Activated CD8-positive, alpha-beta memory T cell treated with anti-CD3 and anti-CD28 coated beads, Interleukin-2, amount 50 U/mL, for 1 hour (primary cell): ENCODE results near the gene ZFYVE19.

Experiments used
- DNase-seq: peaks from one replicate; pipeline ENCODE4 v3.0.0-alpha.2; 2020; ENCODE audit errors: extremely low read depth

ZFYVE19 gene

GRCh38 chr15:40815042-40815698, 8.3 kb downstream of the ZFYVE19 start:
- no peak for DNase-seq

DNA sequence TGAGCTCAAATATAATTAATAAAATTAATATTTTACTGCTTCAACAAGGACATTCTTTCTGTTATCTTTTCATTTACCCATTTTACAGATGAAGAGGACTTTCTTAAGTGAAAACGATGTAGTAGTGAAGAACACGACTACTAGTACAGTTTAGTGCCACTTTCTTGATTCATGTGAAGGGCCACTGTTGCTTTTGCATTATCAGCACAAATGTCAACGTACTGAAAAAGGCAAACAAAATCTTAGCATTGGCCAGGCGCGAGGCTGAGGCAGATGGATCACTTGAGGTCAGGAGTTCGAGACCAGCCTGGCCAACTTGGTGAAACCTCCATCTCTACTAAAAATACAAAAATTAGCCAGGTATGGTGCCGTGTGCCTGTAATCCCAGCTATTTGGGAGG, 12.2 kb downstream of the ZFYVE19 start:
- no peak for DNase-seq

GRCh38 chr15:40821195-40821594, 14.3 kb downstream of the ZFYVE19 start:
- no peak for DNase-seq

GRCh38 chr15:40823572-40824343, 16.9 kb downstream of the ZFYVE19 start:
- DNase-seq: no peak

- DNase-seq: no peak
These were observed 19.0 kb downstream of the ZFYVE19 start for GRCh38 chr15:40825661-40826422.

- no peak for DNase-seq
These were observed 19.7 kb downstream of the ZFYVE19 start for GRCh38 chr15:40826423-40827075.

DNA sequence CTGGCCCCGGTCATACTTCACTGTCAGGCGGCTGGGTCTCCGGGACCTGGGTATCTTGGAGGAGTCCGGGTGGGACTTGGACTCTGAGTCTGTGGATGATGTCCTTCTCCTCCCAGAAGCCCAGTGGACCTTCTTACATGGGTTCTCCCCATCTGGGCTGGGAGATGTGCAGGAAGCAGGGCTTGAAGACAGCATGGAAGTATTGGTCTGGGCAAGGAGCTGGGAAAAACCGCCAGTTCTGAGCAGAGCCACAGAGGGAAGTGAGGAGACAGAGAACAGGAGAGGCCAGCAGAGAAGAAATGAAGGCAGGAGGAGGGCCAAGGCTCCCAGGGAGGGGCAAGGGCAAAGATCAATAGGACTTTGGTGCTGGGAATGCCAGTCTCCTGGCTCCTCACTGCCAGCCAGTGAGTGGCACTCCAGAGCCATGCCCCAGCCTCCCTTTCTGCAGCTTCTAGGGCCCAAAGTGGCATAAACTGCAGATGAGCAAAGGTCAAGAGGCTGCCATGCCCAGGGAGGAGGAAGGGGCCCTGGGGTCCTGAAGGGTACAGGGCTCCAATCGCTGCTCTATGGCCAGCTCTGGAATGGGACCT, 21.7 kb downstream of the ZFYVE19 start, which contains the start of gene PPP1R14D:
TSS of gene PPP1R14D (minus strand) at position 262 of the 590 bp plus-strand sequence. CDS start at position 195, 67 bp downstream.
- DNase-seq: no peak

- no peak for DNase-seq
These were observed 22.2 kb downstream of the ZFYVE19 start for GRCh38 chr15:40829115-40829514.

GRCh38 chr15:40830884-40831283, 24.0 kb downstream of the ZFYVE19 start:
- DNase-seq: no peak

GRCh38 chr15:40831861-40832260, 25.0 kb downstream of the ZFYVE19 start:
- DNase-seq: no peak

DNA sequence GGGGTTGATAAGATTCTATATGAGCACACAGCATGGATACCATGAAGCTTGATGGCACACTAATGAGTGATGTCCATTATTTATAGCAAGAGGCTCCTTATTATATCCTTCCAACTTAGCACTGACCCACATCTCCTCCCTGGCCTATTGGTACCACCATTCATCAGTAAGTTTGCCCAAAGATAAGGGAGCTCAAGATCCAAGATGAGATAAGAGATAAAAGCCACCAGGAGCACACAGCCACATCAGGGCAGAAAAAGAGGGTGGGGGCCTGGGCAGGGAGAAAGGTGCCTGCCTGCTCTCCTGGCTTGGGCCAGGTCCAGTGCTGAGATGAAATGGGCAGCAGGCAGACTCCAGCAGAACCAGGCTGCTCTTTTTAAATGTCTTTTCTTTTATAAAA, 26.0 kb downstream of the ZFYVE19 start:
- DNase-seq: no peak

- no peak for DNase-seq
These were observed 29.1 kb downstream of the ZFYVE19 start for GRCh38 chr15:40836020-40836419.

DNA sequence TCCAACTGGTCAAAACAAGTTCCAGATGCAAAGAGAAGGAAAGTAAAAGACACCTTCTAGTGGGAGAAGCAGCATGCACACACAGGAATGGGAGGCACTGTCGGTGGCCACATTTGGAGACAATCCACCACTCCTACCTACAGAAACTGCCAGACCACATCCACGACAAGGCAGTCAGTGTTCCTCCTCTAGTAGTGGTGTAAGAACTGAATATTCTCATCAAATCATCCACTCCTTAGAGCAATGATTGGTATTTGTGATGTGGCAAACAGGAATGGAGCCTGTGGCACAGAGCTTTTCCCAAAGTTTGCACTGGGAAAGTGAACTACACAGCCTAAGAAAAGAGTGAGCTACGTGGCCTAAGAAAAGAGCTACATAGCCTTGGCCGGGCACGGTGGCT, 31.9 kb downstream of the ZFYVE19 start:
- DNase-seq: no peak

GRCh38 chr15:40841741-40842140, 34.9 kb downstream of the ZFYVE19 start:
- DNase-seq: no peak

DNA sequence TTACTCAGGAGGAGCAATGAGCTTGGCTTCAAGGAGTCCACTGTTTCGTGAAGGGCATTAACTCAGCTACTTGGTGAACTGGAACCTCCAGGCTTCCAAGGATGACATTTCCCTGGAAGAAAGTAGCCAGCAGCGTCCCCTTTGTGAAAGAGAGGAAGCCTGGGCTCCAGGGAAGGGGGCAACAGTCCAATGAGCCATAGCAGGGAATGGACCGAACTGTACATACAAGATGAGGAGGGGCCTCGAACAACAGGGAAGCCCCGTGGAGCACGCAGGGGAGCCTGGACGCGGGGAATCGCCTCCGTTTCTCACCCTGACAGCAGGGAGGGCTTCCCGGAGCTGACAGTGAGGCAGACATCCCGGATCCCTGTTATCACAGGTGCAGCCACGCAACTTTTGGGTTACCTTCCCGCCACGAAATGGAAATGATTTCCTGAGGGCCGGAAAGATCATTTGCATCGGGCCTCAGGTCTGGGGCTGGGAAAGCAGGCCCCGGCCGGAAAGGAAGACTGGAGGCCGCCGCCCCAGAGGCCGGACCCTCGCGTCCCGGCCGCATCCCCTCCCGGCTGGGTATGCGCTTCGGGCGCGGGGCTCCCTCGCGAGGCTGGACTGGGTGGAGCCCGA, 36.5 kb downstream of the ZFYVE19 start:
- DNase-seq: no peak

DNA sequence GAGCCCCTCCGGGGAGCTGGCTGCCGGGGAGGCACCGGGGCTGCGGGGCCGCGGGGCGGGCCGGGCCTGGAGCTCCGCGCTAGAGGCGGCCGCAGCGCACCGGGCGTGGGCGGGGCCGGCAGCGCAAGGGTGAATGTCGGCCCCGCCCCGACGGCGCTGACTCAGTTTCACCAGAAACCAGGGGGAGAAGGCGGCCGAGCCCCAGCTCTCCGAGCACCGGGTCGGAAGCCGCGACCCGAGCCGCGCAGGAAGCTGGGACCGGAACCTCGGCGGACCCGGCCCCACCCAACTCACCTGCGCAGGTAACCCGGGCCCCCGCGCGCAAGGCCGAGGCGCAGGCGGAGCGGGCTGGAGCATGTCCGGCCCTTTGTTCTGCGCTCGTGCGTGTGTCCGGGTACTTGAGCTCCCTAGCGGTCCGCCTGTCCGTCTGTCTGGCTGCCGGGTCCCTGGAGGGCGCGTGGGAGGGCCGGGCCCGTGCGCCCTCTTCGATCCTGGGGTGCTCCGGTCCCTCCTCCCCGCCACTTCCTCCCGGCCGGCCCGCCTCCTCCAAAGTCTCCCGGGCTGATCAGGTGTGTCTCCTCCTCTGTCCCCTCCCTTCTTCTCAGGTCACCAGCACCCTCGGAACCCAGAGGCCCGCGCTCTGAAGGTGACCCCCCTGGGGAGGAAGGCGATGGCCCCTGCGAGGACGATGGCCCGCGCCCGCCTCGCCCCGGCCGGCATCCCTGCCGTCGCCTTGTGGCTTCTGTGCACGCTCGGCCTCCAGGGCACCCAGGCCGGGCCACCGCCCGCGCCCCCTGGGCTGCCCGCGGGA, 37.2 kb downstream of the ZFYVE19 start, which contains the start of gene SPINT1:
TSS of gene SPINT1 (plus strand) at position 164 of the 811 bp plus-strand sequence. CDS start at position 671, 507 bp downstream.
- DNase-seq: no peak

- no peak for DNase-seq
These were observed 37.8 kb downstream of the ZFYVE19 start for GRCh38 chr15:40844696-40845030.

DNA sequence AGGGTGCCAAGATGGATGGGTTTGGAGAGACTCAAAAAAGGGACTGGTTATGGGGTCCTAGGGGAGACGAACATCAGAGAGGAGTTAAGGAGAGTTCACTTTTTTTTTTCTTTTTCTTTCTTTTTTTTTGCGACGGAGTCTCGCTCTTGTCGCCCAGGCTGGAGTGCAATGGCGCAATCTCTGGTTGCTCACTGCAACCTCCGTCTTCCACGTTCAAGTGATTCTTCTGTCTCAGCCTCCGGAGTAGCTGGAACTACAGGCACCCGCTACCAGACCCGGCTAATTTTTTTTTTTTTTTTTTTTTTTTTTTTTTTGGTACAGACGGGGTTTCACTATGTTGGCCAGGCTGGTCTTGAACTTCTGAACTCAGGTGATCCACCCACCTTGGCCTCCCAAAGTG, 38.1 kb downstream of the ZFYVE19 start:
- DNase-seq: no peak

DNA sequence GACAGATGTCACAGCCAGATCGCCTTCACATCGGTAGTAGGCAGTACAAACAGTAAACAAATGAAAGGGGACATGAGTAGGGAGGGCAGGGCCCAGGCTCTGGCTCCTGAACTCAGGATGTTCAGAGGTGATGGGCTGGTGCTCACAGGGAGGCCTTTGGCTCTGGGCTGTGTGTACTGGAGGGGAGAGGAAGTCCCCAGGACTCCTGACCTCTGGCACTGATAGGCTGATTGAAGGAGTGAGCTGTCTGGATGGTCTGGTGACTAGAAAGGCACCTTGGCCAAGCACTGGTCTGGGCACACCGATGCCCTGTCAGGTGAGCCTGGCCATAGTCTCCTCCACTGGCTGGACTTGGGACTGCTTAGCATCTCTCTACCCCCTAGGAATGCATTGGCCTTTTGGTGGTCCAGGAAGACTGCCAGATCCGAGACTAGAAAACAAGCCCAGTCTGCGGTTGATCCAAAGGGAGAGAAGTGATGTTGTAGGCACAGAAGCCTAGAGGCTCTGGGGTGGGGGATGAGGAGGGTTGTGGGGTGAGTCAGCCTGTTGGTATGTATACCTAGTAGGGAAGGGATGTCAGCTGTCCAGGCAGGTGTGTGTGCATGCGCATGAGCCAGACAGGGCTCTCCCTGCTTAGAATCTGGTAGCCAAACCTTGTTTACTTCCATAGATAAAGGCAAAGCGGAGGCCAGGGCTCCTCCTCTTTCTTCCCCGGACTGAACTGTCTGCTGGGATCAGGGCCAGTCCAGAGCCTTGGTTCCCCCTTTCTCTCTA, 38.8 kb downstream of the ZFYVE19 start:
- DNase-seq: no peak

DNA sequence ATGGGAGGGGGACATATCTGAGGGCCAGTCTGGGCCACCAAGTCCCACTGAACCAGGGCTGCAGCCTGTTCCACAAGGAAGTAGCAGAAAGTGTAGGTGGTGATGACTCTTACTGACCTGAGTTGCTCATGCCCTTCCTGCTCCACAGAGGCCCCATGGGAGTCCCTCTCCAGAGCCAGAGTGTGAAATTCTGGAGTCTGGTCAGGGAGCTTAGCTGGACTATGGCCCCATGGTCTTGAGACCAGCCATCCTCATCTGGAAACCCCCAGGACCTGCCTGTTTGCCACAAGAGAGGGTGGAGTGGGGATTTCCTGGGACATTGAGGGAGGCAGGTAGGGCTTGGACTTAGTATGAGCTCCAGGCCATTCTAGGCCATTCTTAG, 39.9 kb downstream of the ZFYVE19 start:
- DNase-seq: no peak
